Endothelial cell (in vitro differentiated cells): ENCODE measurements around the gene DDX28. TPM values are rescaled to one million over a fixed set of nuclear protein-coding genes. Genes with fewer than 3 reads are reported as not detected.
A peak's percentile ranks its signal among the peaks of the same experiment; 100 is the strongest.
"Not testable (repeated sequence)": the region's sequence is repeated elsewhere in the genome, so short reads cannot be mapped to it uniquely, and the experiment has no call there.

Experiments
- DNase-seq: peaks from one replicate; pipeline ENCODE4 v3.0.0; 2021; ENCODE audit warnings: low spot score
- H3K27ac Mint-ChIP-seq: one replicate; pipeline ENCODE4 v1.8.0; 2021; ENCODE audit warnings: mixed read lengths, inconsistent platforms; ENCODE audit not compliant: unreplicated experiment
- H3K27me3 Mint-ChIP-seq: one replicate; pipeline ENCODE4 v1.8.0; 2021; ENCODE audit warnings: mild to moderate bottlenecking, moderate library complexity, mixed read lengths, inconsistent platforms; ENCODE audit not compliant: unreplicated experiment
- H3K36me3 Mint-ChIP-seq: one replicate; pipeline ENCODE4 v1.8.0; 2021; ENCODE audit warnings: mild to moderate bottlenecking, low read depth, mixed read lengths, inconsistent platforms; ENCODE audit not compliant: unreplicated experiment
- H3K4me1 Mint-ChIP-seq: one replicate; pipeline ENCODE4 v1.8.0; 2021; ENCODE audit warnings: mild to moderate bottlenecking, mixed read lengths, inconsistent platforms; ENCODE audit not compliant: unreplicated experiment
- H3K4me3 Mint-ChIP-seq: one replicate; pipeline ENCODE4 v1.8.0; 2021; ENCODE audit warnings: mild to moderate bottlenecking, mixed read lengths, inconsistent platforms; ENCODE audit not compliant: unreplicated experiment
- H3K9me3 Mint-ChIP-seq: one replicate; pipeline ENCODE4 v1.8.0; 2021; ENCODE audit warnings: mixed read lengths, inconsistent platforms; ENCODE audit not compliant: unreplicated experiment
- total RNA-seq: library from RNA; stranded (reverse); fragmentation: NEBNext Ultra II Directional; extraction: Animal tissue kit (Norgen Biotek cat#: 25700); gene quantifications from one replicate; pipeline ENCODE4 v1.2.1, GENCODE V29; 2021; ENCODE audit not compliant: unreplicated experiment
- TF ChIP-seq, protein P1 (sequence below): fragments of 200-600 bp; sonication (generic); IDR thresholded peaks from one replicate; pipeline ENCODE4 v1.5.0; 2021; ENCODE audit warnings: antibody characterized with exemption; ENCODE audit not compliant: unreplicated experiment

DDX28 gene
- total RNA-seq, 1 donor from 2014 or later = 10.3 TPM

DNA sequence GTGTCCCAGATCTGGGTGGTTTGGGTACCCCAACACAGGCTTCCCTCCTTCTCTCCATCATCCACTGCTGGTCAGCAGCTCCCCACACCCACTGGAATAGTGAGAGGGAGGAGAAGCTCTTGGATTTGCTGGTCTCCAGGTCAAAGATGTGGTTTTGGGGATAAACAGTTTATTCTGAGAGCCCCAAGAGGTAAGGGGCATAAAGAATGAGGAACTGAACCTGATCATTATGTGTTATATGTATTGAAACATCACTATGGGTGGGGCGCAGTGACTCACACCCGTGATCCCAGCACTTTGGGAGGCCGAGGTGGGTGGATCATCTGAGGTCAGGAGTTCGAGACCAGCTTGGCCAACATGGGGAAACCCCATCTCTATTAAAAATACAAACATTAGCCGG lies 27.6 kb downstream of the DDX28 start:
- H3K27ac Mint-ChIP-seq = no peak overlapping the region
- H3K27me3 Mint-ChIP-seq = peaks cover 8% of the 10 kb centered on the region
- no peaks in the 10 kb centered on the region for H3K36me3 Mint-ChIP-seq
- H3K4me3 Mint-ChIP-seq = no peak overlapping the region
- peaks cover 18% of the 10 kb centered on the region for H3K4me1 Mint-ChIP-seq
- no peaks in the 10 kb centered on the region for H3K9me3 Mint-ChIP-seq
- no peak for DNase-seq
- TF ChIP-seq, protein P1, sequence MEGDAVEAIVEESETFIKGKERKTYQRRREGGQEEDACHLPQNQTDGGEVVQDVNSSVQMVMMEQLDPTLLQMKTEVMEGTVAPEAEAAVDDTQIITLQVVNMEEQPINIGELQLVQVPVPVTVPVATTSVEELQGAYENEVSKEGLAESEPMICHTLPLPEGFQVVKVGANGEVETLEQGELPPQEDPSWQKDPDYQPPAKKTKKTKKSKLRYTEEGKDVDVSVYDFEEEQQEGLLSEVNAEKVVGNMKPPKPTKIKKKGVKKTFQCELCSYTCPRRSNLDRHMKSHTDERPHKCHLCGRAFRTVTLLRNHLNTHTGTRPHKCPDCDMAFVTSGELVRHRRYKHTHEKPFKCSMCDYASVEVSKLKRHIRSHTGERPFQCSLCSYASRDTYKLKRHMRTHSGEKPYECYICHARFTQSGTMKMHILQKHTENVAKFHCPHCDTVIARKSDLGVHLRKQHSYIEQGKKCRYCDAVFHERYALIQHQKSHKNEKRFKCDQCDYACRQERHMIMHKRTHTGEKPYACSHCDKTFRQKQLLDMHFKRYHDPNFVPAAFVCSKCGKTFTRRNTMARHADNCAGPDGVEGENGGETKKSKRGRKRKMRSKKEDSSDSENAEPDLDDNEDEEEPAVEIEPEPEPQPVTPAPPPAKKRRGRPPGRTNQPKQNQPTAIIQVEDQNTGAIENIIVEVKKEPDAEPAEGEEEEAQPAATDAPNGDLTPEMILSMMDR = no peak

DNA sequence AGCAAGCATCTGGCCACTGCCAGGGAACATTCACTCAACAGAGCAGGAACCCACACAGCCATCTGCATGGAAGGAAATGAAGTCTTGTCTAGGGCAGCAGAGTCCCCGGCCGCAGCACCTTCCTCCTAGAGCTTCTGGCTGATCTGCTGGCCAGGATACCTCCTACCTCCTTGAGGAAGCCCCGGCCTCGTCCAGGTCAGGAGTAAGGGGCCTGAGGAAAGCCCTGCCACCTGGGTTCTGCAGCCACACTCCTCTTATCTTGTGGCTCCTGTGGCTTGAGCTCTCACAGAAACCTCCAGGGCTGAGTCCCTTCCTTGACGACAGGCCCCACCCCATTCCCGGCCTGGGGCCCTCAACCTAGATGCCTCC lies 29.0 kb downstream of the DDX28 start:
- H3K4me3 Mint-ChIP-seq = peak overlapping the region; percentile 62
- peaks cover 13% of the 10 kb centered on the region for H3K27me3 Mint-ChIP-seq
- DNase-seq, H3K27ac Mint-ChIP-seq, H3K4me1 Mint-ChIP-seq, H3K36me3 Mint-ChIP-seq, H3K9me3 Mint-ChIP-seq: not testable (repeated sequence)

DNA sequence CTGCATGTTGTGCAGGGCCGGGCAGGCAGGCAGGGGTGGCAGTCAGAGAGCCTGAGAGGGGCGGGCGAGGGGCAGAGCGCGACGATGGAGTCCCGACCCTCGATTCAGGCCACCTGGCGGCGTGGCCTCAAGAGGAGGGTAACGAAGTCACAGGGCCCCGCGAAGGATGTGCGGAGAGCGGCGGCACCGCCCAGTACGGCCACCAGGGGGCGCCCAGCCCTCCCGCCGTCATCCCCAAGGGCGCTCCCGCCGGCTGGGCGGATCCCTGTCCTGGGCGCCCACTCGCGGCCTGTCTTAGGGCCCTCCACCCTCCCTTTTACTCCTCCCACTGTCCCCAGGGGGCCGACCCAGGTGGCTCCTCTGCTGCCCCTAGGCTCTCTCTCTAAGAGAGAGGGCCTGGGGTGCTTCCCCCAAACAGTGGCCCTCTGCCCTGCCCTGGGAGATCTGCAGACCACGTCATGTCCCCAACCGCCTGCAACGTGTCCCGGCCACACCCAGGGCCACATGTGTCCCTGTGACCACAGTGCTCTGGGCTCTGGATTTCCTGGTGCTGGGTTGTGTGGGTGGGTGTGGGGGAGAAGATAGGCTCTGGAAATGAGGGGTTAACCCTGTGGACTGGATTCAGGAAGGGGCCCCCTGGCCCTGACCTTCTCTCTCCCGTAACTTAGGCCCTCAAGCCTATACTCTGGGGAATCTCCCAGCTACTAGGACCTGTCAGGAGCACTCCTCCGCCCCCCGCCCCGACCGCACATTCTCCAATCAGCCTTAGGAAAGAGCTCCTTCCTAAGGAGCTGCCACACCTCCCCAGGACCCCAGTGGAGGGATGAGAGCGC lies 29.6 kb downstream of the DDX28 start:
- DNase-seq = peak; percentile 78

DNA sequence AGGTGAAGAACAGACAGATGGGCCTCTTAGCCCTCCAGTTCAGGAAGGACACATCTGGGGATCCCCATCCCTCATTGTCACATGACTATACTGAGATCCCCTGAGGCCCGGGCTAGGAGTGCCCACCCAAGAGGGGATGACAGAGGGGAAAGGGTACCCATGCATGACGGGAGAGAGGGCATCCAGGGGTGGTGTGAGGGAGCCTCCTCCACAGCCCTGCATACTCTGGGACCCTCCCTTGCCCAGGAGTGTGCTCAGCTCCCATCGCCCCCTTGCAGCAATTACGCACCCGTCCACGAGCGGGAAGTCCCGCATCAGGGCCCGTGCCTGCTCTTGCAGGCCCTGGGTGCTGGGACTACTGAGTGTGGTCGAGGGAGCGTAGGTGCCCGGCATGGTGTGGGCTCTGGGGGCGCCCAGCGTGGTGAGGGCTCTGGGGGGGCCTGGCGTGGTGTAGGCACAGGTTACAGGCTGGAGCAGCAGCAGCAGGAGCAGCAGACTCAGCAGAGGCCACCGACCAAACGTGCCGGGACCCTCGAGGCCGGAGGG lies 30.3 kb downstream of the DDX28 start:
- H3K9me3 Mint-ChIP-seq = no peaks in the 10 kb centered on the region
- H3K27ac Mint-ChIP-seq = no peak overlapping the region
- peaks cover 8% of the 10 kb centered on the region for H3K4me1 Mint-ChIP-seq
- TF ChIP-seq, protein P1 = no peak
- no peak overlapping the region for H3K4me3 Mint-ChIP-seq
- peaks cover 4% of the 10 kb centered on the region for H3K36me3 Mint-ChIP-seq
- DNase-seq = no peak
- peaks cover 11% of the 10 kb centered on the region for H3K27me3 Mint-ChIP-seq

More for the DNA sequence above, 29.6 kb downstream of the DDX28 start:
- H3K9me3 Mint-ChIP-seq = no peaks in the 10 kb centered on the region
- TF ChIP-seq, protein P1 = peak; percentile 97
- H3K36me3 Mint-ChIP-seq = no peaks in the 10 kb centered on the region
- peak overlapping the region; percentile 62 for H3K4me3 Mint-ChIP-seq
- H3K4me1 Mint-ChIP-seq = peaks cover 3% of the 10 kb centered on the region
- H3K27me3 Mint-ChIP-seq = peaks cover 10% of the 10 kb centered on the region
- no peak overlapping the region for H3K27ac Mint-ChIP-seq

DNA sequence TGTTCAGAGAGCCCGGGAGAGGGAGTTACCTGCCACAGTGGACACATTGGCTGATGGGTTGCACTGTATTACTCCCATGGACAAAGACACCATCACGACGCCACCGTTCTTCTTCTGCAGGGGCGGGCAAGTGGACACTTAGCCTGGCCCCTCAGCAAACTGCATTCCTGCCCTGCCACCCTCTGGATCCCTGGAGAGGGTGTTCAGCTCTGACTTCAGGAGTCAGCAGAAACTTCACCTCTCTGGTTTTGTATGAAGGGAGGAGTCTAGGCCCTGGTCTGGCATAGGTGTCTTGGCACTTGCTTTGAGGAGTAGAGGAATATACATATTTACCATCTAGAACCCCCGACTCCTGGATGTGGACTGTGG lies 33.0 kb downstream of the DDX28 start:
- H3K27ac Mint-ChIP-seq = peak overlapping the region; percentile 67
- no peak overlapping the region for H3K4me3 Mint-ChIP-seq
- no peak for DNase-seq
- H3K27me3 Mint-ChIP-seq = peaks cover 11% of the 10 kb centered on the region
- H3K4me1 Mint-ChIP-seq = peaks cover 13% of the 10 kb centered on the region
- no peaks in the 10 kb centered on the region for H3K9me3 Mint-ChIP-seq
- peaks cover 5% of the 10 kb centered on the region for H3K36me3 Mint-ChIP-seq
- TF ChIP-seq, protein P1 = no peak
